KMS-11 (cell line): ENCODE measurements around the gene SFXN2.

ENCODE experiments used
- H2AFZ ChIP-seq: fragments of 200-600 bp; sonication (generic); 2 replicates; pipeline ENCODE4 v1.6.1; 2016; ENCODE audit warnings: antibody characterized with exemption, mixed run types, low read depth
- H3K27ac ChIP-seq: fragments of 200-600 bp; sonication (generic); 2 replicates; pipeline ENCODE4 v1.6.1; 2016; ENCODE audit warnings: mild to moderate bottlenecking, mixed run types
- H3K27me3 ChIP-seq: fragments of 200-600 bp; sonication (generic); 2 replicates; pipeline ENCODE4 v1.6.1; 2017; ENCODE audit warnings: mild to moderate bottlenecking, low read depth, mixed run types, moderate library complexity; ENCODE audit not compliant: insufficient read depth
- H3K36me3 ChIP-seq: fragments of 200-600 bp; sonication (generic); 2 replicates; pipeline ENCODE4 v1.6.1; 2017; ENCODE audit warnings: mild to moderate bottlenecking, mixed run types; ENCODE audit not compliant: insufficient read depth
- H3K4me1 ChIP-seq: fragments of 200-600 bp; sonication (generic); 2 replicates; pipeline ENCODE4 v1.6.1; 2016; ENCODE audit warnings: mild to moderate bottlenecking, low read depth, mixed run types; ENCODE audit not compliant: poor library complexity, severe bottlenecking
- H3K4me2 ChIP-seq: fragments of 200-600 bp; sonication (generic); 2 replicates; pipeline ENCODE4 v1.7.0; 2016; ENCODE audit warnings: mild to moderate bottlenecking, mixed run types
- H3K4me3 ChIP-seq: fragments of 200-600 bp; sonication (generic); IDR thresholded peaks from 2 replicates; pipeline ENCODE4 v1.6.1; 2017; ENCODE audit warnings: low read depth, low read length, mixed read lengths; ENCODE audit not compliant: insufficient read depth
- H3K79me2 ChIP-seq: fragments of 200-600 bp; sonication (generic); 2 replicates; pipeline ENCODE4 v1.6.1; 2016; ENCODE audit warnings: low read depth, mixed run types; ENCODE audit not compliant: insufficient read depth
- H3K9ac ChIP-seq: fragments of 200-600 bp; sonication (generic); 2 replicates; pipeline ENCODE4 v1.6.1; 2016; ENCODE audit warnings: mild to moderate bottlenecking, mixed run types
- H4K20me1 ChIP-seq: fragments of 200-600 bp; sonication (generic); 2 replicates; pipeline ENCODE4 v1.6.1; 2016; ENCODE audit warnings: mild to moderate bottlenecking, mixed run types; ENCODE audit not compliant: insufficient read depth
- TF ChIP-seq, protein P1 (sequence below): fragments of 200-600 bp; sonication (generic); conservative IDR thresholded peaks from 2 replicates; pipeline ENCODE4 v1.6.1; 2017; ENCODE audit warnings: low read depth, mild to moderate bottlenecking, antibody characterized with exemption, low read length, moderate library complexity, mixed read lengths

Gene SFXN2

DNA sequence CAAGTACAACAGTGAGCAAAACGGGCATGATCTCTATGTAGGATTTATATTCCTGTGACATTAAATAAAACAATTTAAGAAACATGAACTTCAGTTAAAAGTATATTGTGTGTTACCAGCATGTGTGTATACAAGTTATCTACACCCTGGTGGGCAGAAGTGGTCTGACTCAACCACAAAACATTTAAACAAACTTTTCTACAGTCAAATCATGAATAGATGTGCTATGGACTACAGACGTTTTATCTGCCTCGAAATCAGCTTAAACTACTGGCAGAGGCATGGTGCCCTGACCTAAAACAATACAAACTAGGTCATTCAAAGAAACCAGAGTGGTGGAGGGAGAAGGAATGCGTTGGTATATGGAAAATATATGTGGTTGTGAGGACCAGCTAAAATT is 3.8 kb upstream of the SFXN2 start:
- H3K36me3 ChIP-seq: no peaks in the 10 kb centered on the region
- H3K9ac ChIP-seq: no peak overlapping the region
- peaks cover 17% of the 10 kb centered on the region for H3K79me2 ChIP-seq
- no peaks in the 10 kb centered on the region for H4K20me1 ChIP-seq
- no peak overlapping the region for H2AFZ ChIP-seq
- H3K4me3 ChIP-seq: no peak overlapping the region
- no peaks in the 10 kb centered on the region for H3K27me3 ChIP-seq
- peaks cover 18% of the 10 kb centered on the region for H3K4me1 ChIP-seq
- H3K27ac ChIP-seq: no peak overlapping the region
- TF ChIP-seq, protein P1, sequence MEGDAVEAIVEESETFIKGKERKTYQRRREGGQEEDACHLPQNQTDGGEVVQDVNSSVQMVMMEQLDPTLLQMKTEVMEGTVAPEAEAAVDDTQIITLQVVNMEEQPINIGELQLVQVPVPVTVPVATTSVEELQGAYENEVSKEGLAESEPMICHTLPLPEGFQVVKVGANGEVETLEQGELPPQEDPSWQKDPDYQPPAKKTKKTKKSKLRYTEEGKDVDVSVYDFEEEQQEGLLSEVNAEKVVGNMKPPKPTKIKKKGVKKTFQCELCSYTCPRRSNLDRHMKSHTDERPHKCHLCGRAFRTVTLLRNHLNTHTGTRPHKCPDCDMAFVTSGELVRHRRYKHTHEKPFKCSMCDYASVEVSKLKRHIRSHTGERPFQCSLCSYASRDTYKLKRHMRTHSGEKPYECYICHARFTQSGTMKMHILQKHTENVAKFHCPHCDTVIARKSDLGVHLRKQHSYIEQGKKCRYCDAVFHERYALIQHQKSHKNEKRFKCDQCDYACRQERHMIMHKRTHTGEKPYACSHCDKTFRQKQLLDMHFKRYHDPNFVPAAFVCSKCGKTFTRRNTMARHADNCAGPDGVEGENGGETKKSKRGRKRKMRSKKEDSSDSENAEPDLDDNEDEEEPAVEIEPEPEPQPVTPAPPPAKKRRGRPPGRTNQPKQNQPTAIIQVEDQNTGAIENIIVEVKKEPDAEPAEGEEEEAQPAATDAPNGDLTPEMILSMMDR: no peak
- no peak overlapping the region for H3K4me2 ChIP-seq

DNA sequence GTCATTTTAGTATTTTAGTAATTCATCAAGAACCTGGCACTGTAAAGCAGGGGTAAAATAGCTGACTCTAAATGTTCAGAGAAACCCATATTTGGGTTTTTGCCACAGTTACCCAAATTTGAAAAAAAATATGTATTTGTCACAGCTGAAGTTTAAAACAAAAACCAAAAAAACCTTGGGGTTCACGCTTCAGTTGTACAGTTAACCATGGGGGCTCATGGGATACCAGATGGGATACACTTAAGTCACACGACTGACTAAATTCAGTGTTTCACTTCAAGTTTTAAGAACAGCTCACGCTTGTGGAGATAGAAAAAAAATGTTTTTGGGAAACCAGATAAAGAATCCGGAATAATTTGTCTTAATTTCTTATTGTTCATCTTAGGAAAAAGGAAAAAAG is 2.3 kb upstream of the SFXN2 start:
- TF ChIP-seq, protein P1: no peak
- no peak overlapping the region for H3K4me3 ChIP-seq
- H3K4me1 ChIP-seq: peaks cover 25% of the 10 kb centered on the region
- no peaks in the 10 kb centered on the region for H3K27me3 ChIP-seq
- H3K27ac ChIP-seq: no peak overlapping the region
- peak overlapping the region; percentile 76; the same call in 1 of the 2 replicates for H3K4me2 ChIP-seq
- H3K9ac ChIP-seq: no peak overlapping the region
- no peak overlapping the region for H2AFZ ChIP-seq
- peaks cover 27% of the 10 kb centered on the region for H3K79me2 ChIP-seq
- no peaks in the 10 kb centered on the region for H3K36me3 ChIP-seq
- no peaks in the 10 kb centered on the region for H4K20me1 ChIP-seq

DNA sequence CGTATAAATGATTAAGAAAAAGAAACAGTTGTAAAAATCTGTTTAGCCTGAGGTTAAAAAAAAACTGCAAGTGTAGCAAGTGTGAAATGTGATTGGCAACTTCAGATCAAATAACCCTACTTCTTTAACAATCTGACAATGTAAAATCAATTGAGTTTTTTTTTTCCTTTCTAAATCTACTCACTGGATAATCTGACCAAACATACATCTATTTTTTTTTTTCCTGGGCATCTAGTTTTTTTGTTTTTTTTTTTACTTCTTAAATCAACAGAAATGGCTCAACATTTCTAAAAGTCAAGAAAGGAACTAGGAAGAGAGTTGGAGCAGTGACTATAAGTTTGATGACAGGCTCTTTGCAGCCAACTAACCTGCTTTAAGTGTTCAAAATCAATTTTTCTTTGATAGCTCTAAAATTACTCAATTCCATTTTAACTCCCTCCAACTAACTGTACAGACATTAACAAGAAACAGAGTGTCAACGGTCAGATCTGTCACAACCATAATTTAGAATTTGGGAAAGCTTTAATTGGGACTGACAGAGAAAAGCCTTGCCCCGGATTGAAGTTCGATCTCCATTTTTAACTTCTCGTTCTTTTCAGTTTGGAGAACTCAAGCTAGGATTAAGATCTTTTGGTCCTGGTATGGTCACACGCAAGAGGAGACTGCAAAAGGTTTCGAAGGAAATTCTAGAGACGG is 1.4 kb upstream of the SFXN2 start:
- no peaks in the 10 kb centered on the region for H3K36me3 ChIP-seq
- TF ChIP-seq, protein P1: no peak
- no peaks in the 10 kb centered on the region for H3K27me3 ChIP-seq
- peak overlapping the region; percentile 94 for H2AFZ ChIP-seq
- H3K4me3 ChIP-seq: no peak overlapping the region
- peaks cover 27% of the 10 kb centered on the region for H3K79me2 ChIP-seq
- H3K9ac ChIP-seq: peak overlapping the region; percentile 77
- H4K20me1 ChIP-seq: no peaks in the 10 kb centered on the region
- peaks cover 31% of the 10 kb centered on the region for H3K4me1 ChIP-seq
- peak overlapping the region; percentile 76 for H3K4me2 ChIP-seq
- H3K27ac ChIP-seq: peak overlapping the region; percentile 71

DNA sequence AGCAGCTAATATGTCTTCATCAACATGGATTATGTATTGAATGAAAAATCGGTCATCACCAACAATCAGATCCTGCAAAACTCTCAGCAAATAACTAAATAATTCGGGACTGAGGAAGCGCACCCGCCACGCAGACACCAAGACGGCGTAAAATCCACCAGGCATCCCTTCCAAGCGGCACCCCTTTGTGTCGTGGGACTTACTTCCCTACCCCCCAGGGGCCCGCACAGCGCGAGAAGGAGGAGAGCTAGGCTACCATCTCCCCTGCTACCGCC is 960 bp upstream of the SFXN2 start:
- Histone ChIP-seq H2AFZ (peak overlapping the region; percentile 94), H3K79me2 (peaks cover 27% of the 10 kb centered on the region), H3K36me3 (no peaks in the 10 kb centered on the region), H3K27ac (peak overlapping the region; percentile 71), H3K4me1 (peaks cover 36% of the 10 kb centered on the region), H3K4me3 (no peak overlapping the region), H4K20me1 (no peaks in the 10 kb centered on the region), H3K27me3 (no peaks in the 10 kb centered on the region), H3K9ac (peak overlapping the region; percentile 77), H3K4me2 (peak overlapping the region; percentile 76; the same call in 1 of the 2 replicates)
- TF ChIP-seq, protein P1: no peak
